ENCODE data around the gene CMTM6. TPM values are rescaled to one million over a fixed set of nuclear protein-coding genes. Genes with fewer than 3 reads are reported as not detected.
A peak's percentile ranks its signal among the peaks of the same experiment; 100 is the strongest.

CMTM6 gene
- polyA plus RNA-seq (47.7 to 85.4 TPM (median 55.4 TPM) in 3 replicates), polyA minus RNA-seq (13.9 to 54.1 TPM (median 26.7 TPM) in 3 replicates)
- polyA plus RNA-seq (2011; ENCODE audit: low read depth), result 14.2 TPM
- 36.9 and 76.7 TPM in 2 replicates for polyA plus RNA-seq (2011; cell fraction: cytosol; rRNA removed)
- polyA plus RNA-seq (2011; cell fraction: nucleus; rRNA removed), result 36.9 and 51.8 TPM in 2 replicates
- 37.8 and 53.8 TPM in 2 replicates for polyA plus RNA-seq (2012; ENCODE audit: low replicate concordance)
- polyA minus RNA-seq (2011; cell fraction: cytosol; rRNA and poly(A)+ RNA removed), result 48.2 TPM
- polyA minus RNA-seq (2011; cell fraction: nucleus; rRNA and poly(A)+ RNA removed), result 23.8 and 46.4 TPM in 2 replicates

- no peaks in the 10 kb centered on the region for H3K9me3 ChIP-seq (ENCODE audit: control insufficient read depth, low read depth, low read length)
Measured at GRCh38 chr3:32502118-32502945, at the start of gene CMTM6. Gene CMTM6, minus strand, starts transcription at chr3:32502852. Its CDS starts 107 bp downstream, at chr3:32502745.

GRCh38 chr3:32552013-32552412 is 49.4 kb upstream of the CMTM6 start:
- H3K4me1 ChIP-seq (ENCODE audit: control insufficient read depth, extremely low read depth, insufficient read depth, low read length), result no peaks in the 10 kb centered on the region
- H3K79me2 ChIP-seq (ENCODE audit: control insufficient read depth, insufficient read depth, low read length), result peaks cover 79% of the 10 kb centered on the region
- H3K4me2 ChIP-seq (ENCODE audit: control insufficient read depth, extremely low read depth, insufficient read depth, low read depth, low read length), result no peak overlapping the region
- no peak for TF ChIP-seq EZH2 (IDR thresholded peaks at IDR 0.05; ENCODE audit: low read length)
- no peaks in the 10 kb centered on the region for H3K27me3 ChIP-seq (ENCODE audit: control insufficient read depth, extremely low read depth, insufficient read depth, low read length)
- DNase-seq (ENCODE audit: low read depth, low spot score), result no peak
- H3K9ac ChIP-seq (ENCODE audit: control insufficient read depth, extremely low read depth, insufficient read depth, low read length), result no peak overlapping the region
- H3K4me3 ChIP-seq (ENCODE audit: control insufficient read depth in 2 of 3, extremely low read depth in 1 of 3, insufficient read depth in 2 of 3, low read depth in 1 of 3, low read length in 3 of 3), result no peak overlapping the region
- FAIRE-seq, result no peak
- dilution Hi-C loops (cut with MboI; ENCODE audit: extremely low pct_ligation_motif_present, low sequenced_read_pairs), result no loop called here
- no peaks in the 10 kb centered on the region for H3K9me3 ChIP-seq (ENCODE audit: control insufficient read depth, low read depth, low read length)
- H3K9me1 ChIP-seq (ENCODE audit: control insufficient read depth, extremely low read depth, insufficient read depth, low read length), result no peaks in the 10 kb centered on the region
- peaks cover 5% of the 10 kb centered on the region for H4K20me1 ChIP-seq (ENCODE audit: control insufficient read depth, extremely low read depth, insufficient read depth, low read length)
- H2AFZ ChIP-seq (ENCODE audit: control insufficient read depth, low read length), result no peak overlapping the region
- no peak overlapping the region for H3K27ac ChIP-seq (ENCODE audit: control insufficient read depth, insufficient read depth, low read length)
- H3K36me3 ChIP-seq (ENCODE audit: control insufficient read depth in 2 of 2, extremely low read depth in 1 of 2, insufficient read depth in 2 of 2, low read length in 2 of 2), result peaks cover 1 to 3% of the 10 kb centered on the region in 2 experiments

More at GRCh38 chr3:32502118-32502945, at the start of gene CMTM6:
- Histone ChIP-seq H3K4me3 (ENCODE audit: control insufficient read depth in 2 of 3, extremely low read depth in 1 of 3, insufficient read depth in 2 of 3, low read depth in 1 of 3, low read length in 3 of 3) (peak within 1 kb of the TSS; percentile 80 to 91 (median 88)), H3K36me3 (ENCODE audit: control insufficient read depth in 2 of 2, extremely low read depth in 1 of 2, insufficient read depth in 2 of 2, low read length in 2 of 2) (no peaks in the 10 kb centered on the region), H3K79me2 (ENCODE audit: control insufficient read depth, insufficient read depth, low read length) (peaks cover 34% of the 10 kb centered on the region), H4K20me1 (ENCODE audit: control insufficient read depth, extremely low read depth, insufficient read depth, low read length) (no peaks in the 10 kb centered on the region), H2AFZ (ENCODE audit: control insufficient read depth, low read length) (peak within 1 kb of the TSS; percentile 98), H3K9ac (ENCODE audit: control insufficient read depth, extremely low read depth, insufficient read depth, low read length) (peak within 1 kb of the TSS; percentile 88), H3K4me1 (ENCODE audit: control insufficient read depth, extremely low read depth, insufficient read depth, low read length) (peaks cover 8% of the 10 kb centered on the region), H3K4me2 (ENCODE audit: control insufficient read depth, extremely low read depth, insufficient read depth, low read depth, low read length) (peak within 1 kb of the TSS; percentile 92), H3K27ac (ENCODE audit: control insufficient read depth, insufficient read depth, low read length) (peak within 1 kb of the TSS; percentile 76), H3K27me3 (ENCODE audit: control insufficient read depth, extremely low read depth, insufficient read depth, low read length) (no peaks in the 10 kb centered on the region), H3K9me1 (ENCODE audit: control insufficient read depth, extremely low read depth, insufficient read depth, low read length) (no peaks in the 10 kb centered on the region)
- dilution Hi-C loops (cut with MboI; ENCODE audit: extremely low pct_ligation_motif_present, low sequenced_read_pairs), result no loop called here
- TF ChIP-seq CTCF (optimal IDR thresholded peaks at IDR 0.05 in 1 of 3, IDR thresholded peaks at IDR 0.05 in 1 of 3, conservative IDR thresholded peaks at IDR 0.05 in 1 of 3; ENCODE audit: extremely low read depth in 1 of 3, insufficient read depth in 2 of 3, low read length in 3 of 3), result no peak
- no peak for TF ChIP-seq EZH2 (IDR thresholded peaks at IDR 0.05; ENCODE audit: low read length)
- no peak for FAIRE-seq
- DNase-seq (ENCODE audit: low read depth, low spot score), result no peak
